GM12874 (cell line): Measurements from ENCODE around the gene RNF113B.

Experiments
- CTCF ChIP-seq: IDR thresholded peaks from 2 replicates; pipeline ENCODE4 v1.5.1; 2011; ENCODE audit warnings: low read depth, mild to moderate bottlenecking, control low read depth, low read length, moderate library complexity; ENCODE audit not compliant: insufficient read depth

Gene RNF113B

GRCh38 chr13:98157609-98158008, 19.5 kb downstream of the RNF113B start:
- no peak for TF ChIP-seq CTCF

GRCh38 chr13:98157188-98157587, 19.9 kb downstream of the RNF113B start:
- TF ChIP-seq CTCF, result no peak

- TF ChIP-seq CTCF, result no peak
Observed at GRCh38 chr13:98156259-98156658, 20.8 kb downstream of the RNF113B start.

- TF ChIP-seq CTCF, result no peak
Observed at GRCh38 chr13:98155475-98156109, 21.5 kb downstream of the RNF113B start.

- no peak for TF ChIP-seq CTCF
Observed at GRCh38 chr13:98150832-98151479, 26.1 kb downstream of the RNF113B start.

- no peak for TF ChIP-seq CTCF
Observed at GRCh38 chr13:98147521-98147920, 29.5 kb downstream of the RNF113B start.

GRCh38 chr13:98144801-98145350, 32.2 kb downstream of the RNF113B start:
- no peak for TF ChIP-seq CTCF
